IMR-90 (cell line): ENCODE data around the gene PCGF5. TPM values are rescaled to one million over a fixed set of nuclear protein-coding genes. Genes with fewer than 3 reads are reported as not detected.

Source experiments
- ATAC-seq: fragments of 200-7000 bp; cut with Tn5 transposase; 2 replicates; pipeline ENCODE4 v1.9.1; 2020; ENCODE audit warnings: low read depth, mild to moderate bottlenecking, moderate library complexity
- BruUV-seq: library from RNA; stranded (reverse); fragments of 400-500 nt; replicated peaks from 2 replicates; lab custom pipeline; 2021; lab: Mats Ljungman, UMichigan
- CTCF ChIA-PET: fragments of 300-600 bp; formaldehyde crosslinking; extraction: SDS; loops from one replicate; lab custom pipeline; 2021; ENCODE audit warnings: antibody characterized with exemption; lab: Yijun Ruan, JAX
- POLR2A ChIA-PET: fragments of 300-600 bp; sonication (Branson Sonifier 250); formaldehyde crosslinking; loops from one replicate; lab custom pipeline; 2022; ENCODE audit warnings: antibody characterized with exemption; ENCODE audit not compliant: unreplicated experiment; lab: Charles Lee
- DNase-seq: peaks from one replicate; pipeline ENCODE4 v3.0.0; 2013
- H2AFZ ChIP-seq: replicated peaks from 2 replicates; pipeline ENCODE3; 2013; ENCODE audit warnings: low read length, mild to moderate bottlenecking; ENCODE audit not compliant: poor library complexity
- H2AK5ac ChIP-seq: 2 replicates; pipeline ENCODE4 v1.6.1; 2013; ENCODE audit warnings: low read depth, low read length, inconsistent platforms
- H2AK9ac ChIP-seq: replicated peaks from 2 replicates; pipeline ENCODE3; 2013; ENCODE audit warnings: mild to moderate bottlenecking, low read depth, low read length, moderate library complexity; ENCODE audit not compliant: poor library complexity
- H2BK120ac ChIP-seq: 2 replicates; pipeline ENCODE4 v1.6.1; 2013; ENCODE audit warnings: low read depth, low read length, inconsistent platforms
- H2BK15ac ChIP-seq: 3 replicates; pipeline ENCODE4 v1.6.1; 2013; ENCODE audit warnings: low read depth, low read length, inconsistent platforms
- H2BK20ac ChIP-seq: 2 replicates; pipeline ENCODE4 v1.6.1; 2013; ENCODE audit warnings: low read depth, mild to moderate bottlenecking, inconsistent platforms, low read length, moderate library complexity
- H2BK5ac ChIP-seq: 2 replicates; pipeline ENCODE4 v1.6.1; 2013; ENCODE audit warnings: mild to moderate bottlenecking, low read depth, low read length, inconsistent platforms; ENCODE audit not compliant: poor library complexity, severe bottlenecking
- H3K14ac ChIP-seq: replicated peaks from 2 replicates; pipeline ENCODE4 v1.6.1; 2013; ENCODE audit warnings: low read depth, low read length, inconsistent platforms
- H3K18ac ChIP-seq: 2 replicates; pipeline ENCODE4 v1.6.1; 2013; ENCODE audit warnings: low read depth, low read length, control low read depth
- H3K23ac ChIP-seq: 2 replicates; pipeline ENCODE4 v1.6.1; 2013; ENCODE audit warnings: low read depth, low read length, inconsistent platforms
- H3K27ac ChIP-seq: 2 replicates; pipeline ENCODE4 v1.5.1; 2013; ENCODE audit warnings: mild to moderate bottlenecking, control low read depth, low read length; ENCODE audit not compliant: insufficient read depth
- H3K27me3 ChIP-seq: 2 replicates; pipeline ENCODE4 v1.6.1; 2013; ENCODE audit warnings: low read length; ENCODE audit not compliant: control insufficient read depth, insufficient read depth
- H3K36me3 ChIP-seq: 2 replicates; pipeline ENCODE4 v1.6.1; 2013; ENCODE audit warnings: low read length, mixed read lengths; ENCODE audit not compliant: control insufficient read depth, insufficient read depth
- H3K4ac ChIP-seq: 2 replicates; pipeline ENCODE4 v1.6.1; 2013; ENCODE audit warnings: low read depth, low read length, inconsistent platforms
- H3K4me1 ChIP-seq: 2 replicates; pipeline ENCODE4 v1.6.1; 2013; ENCODE audit warnings: low read length, mixed read lengths; ENCODE audit not compliant: control insufficient read depth, insufficient read depth
- H3K4me2 ChIP-seq: 2 replicates; pipeline ENCODE4 v1.6.1; 2013; ENCODE audit warnings: low read depth, mild to moderate bottlenecking, control low read depth, low read length, moderate library complexity
- H3K4me3 ChIP-seq: 2 replicates; pipeline ENCODE4 v1.5.1; 2013; ENCODE audit warnings: low read depth, mild to moderate bottlenecking, control low read depth, low read length, moderate library complexity; ENCODE audit not compliant: insufficient read depth
- H3K56ac ChIP-seq: 2 replicates; pipeline ENCODE4 v1.6.1; 2013; ENCODE audit warnings: low read length, inconsistent platforms; ENCODE audit not compliant: insufficient read depth; ENCODE audit errors: extremely low read depth
- H3K79me1 ChIP-seq, 2 experiments: 2 replicates each; pipeline ENCODE4 v1.6.1; 2013; ENCODE audit warnings: low read length in 2 of 2, inconsistent platforms in 1 of 2, low read depth in 1 of 2
- H3K9ac ChIP-seq: 2 replicates; pipeline ENCODE4 v1.6.1; 2013; ENCODE audit warnings: low read depth, low read length, control low read depth
- H3K9me1 ChIP-seq: 2 replicates; pipeline ENCODE4 v1.6.1; 2013; ENCODE audit warnings: low read length, inconsistent platforms; ENCODE audit not compliant: insufficient read depth
- H3K9me3 ChIP-seq: 2 replicates; pipeline ENCODE4 v1.6.1; 2013; ENCODE audit warnings: low read length; ENCODE audit not compliant: control insufficient read depth, insufficient read depth
- H4K20me1 ChIP-seq: 2 replicates; pipeline ENCODE4 v1.6.1; 2013; ENCODE audit warnings: low read length, inconsistent platforms; ENCODE audit not compliant: insufficient read depth
- H4K5ac ChIP-seq: 2 replicates; pipeline ENCODE4 v1.6.1; 2013; ENCODE audit warnings: mild to moderate bottlenecking, low read depth, low read length, control low read depth
- H4K8ac ChIP-seq, 2 experiments: 2 replicates each; pipeline ENCODE4 v1.6.1; 2013; ENCODE audit warnings: low read depth in 2 of 2, low read length in 2 of 2, control low read depth in 1 of 2, inconsistent platforms in 1 of 2
- H4K91ac ChIP-seq: 2 replicates; pipeline ENCODE4 v1.6.1; 2013; ENCODE audit warnings: low read depth, low read length, inconsistent platforms; ENCODE audit not compliant: insufficient read depth
- CEBPB ChIP-seq: IDR thresholded peaks from 2 replicates; pipeline ENCODE4 v1.6.1; 2012; ENCODE audit warnings: low read depth, low read length, improper control_type of control experiment
- POLR2A ChIP-seq: IDR thresholded peaks from 2 replicates; pipeline ENCODE4 v1.6.1; 2012; ENCODE audit warnings: mild to moderate bottlenecking, low read depth, low read length
- RAD21 ChIP-seq: IDR thresholded peaks from 2 replicates; pipeline ENCODE4 v1.6.1; 2012; ENCODE audit warnings: low read length, improper control_type of control experiment
- SMC3 ChIP-seq: fragments of 150-350 bp; IDR thresholded peaks from 2 replicates; pipeline ENCODE4 v1.6.1; 2016; ENCODE audit warnings: low read depth, mild to moderate bottlenecking, antibody characterized with exemption, low read length, moderate library complexity
- dilution Hi-C: fragments of 300-500 bp; cut with HindIII; formaldehyde crosslinking; loops from one replicate; pipeline ENCODE4 v1.14.3; 2018; ENCODE audit warnings: low sequenced_read_pairs; ENCODE audit not compliant: unreplicated experiment
- in situ Hi-C: fragments of 300-500 bp; cut with MboI; formaldehyde crosslinking; loops from 3 replicates; pipeline ENCODE4 v1.14.3; 2019; ENCODE audit warnings: low sequenced_read_pairs, inconsistent platforms, mixed read lengths
- intact Hi-C: fragments of 100-400 bp; cut with micrococcal nuclease; formaldehyde crosslinking; loops from 2 replicates; pipeline ENCODE4 v1.10.0; 2022
- polyA plus RNA-seq, 3 experiments: library from polyadenylated mRNA; depleted of rRNA; stranded (reverse); fragments of >200 nt; gene quantifications; 2 replicates each; pipeline ENCODE4 v1.2.3, GENCODE V29; 2012; ENCODE audit warnings: low replicate concordance in 1 of 3
- total RNA-seq: library from RNA; depleted of rRNA; stranded (reverse); fragments of >200 nt; gene quantifications from 2 replicates; pipeline ENCODE4 v1.2.3, GENCODE V29; 2012
- TF ChIP-seq, protein P1 (sequence below): conservative IDR thresholded peaks from 2 replicates; pipeline ENCODE4 v1.5.1; 2012; ENCODE audit warnings: mild to moderate bottlenecking, low read depth, low read length, improper control_type of control experiment

PCGF5 gene
- total and polyA plus RNA-seq, 2 of the 4 experiments (the other 2 are of a cell fraction): 9.0 to 18.1 TPM

DNA sequence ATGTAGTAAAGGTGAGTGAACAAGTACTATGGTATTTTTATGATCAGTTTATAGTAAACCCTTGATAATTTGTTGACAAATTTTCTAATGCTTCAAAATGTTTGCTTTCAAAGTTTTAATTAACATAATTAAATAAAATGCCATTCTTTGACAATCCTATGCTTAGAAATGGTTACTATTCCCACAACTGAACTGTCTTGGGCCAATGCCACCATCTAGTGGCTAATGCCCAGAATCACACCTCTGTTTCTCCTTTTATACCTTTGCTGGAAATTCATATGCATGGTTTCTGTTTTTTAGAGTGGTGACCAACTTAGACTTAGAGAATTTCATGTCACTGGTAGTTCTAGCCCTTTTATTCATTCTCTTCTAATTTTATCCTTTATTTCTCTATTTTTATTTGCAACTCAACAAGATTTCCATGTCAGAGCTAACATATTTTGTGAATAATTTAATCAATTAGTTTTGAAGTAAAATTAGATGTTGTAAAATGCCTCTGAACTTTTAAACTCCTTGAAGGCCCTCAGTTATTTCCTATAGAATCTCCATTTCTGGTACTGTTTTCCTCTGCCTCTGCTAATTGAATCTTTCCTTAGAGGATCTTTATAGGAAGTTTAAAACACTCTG, 31.1 kb downstream of the PCGF5 start:
- no peak overlapping the region for H2BK5ac ChIP-seq
- no peak overlapping the region for H2AK5ac ChIP-seq
- POLR2A ChIA-PET: no interaction called here
- no peak overlapping the region for H2AK9ac ChIP-seq
- no peak overlapping the region for H3K4ac ChIP-seq
- H2BK20ac ChIP-seq: no peak overlapping the region
- H2AFZ ChIP-seq: no peak overlapping the region
- H3K4me2 ChIP-seq: no peak overlapping the region
- no peak overlapping the region for H4K8ac ChIP-seq
- in situ Hi-C loops: no loop called here
- no peak overlapping the region for H2BK15ac ChIP-seq
- peaks cover 5% of the 10 kb centered on the region for H3K36me3 ChIP-seq
- ATAC-seq (peak; percentile 76), DNase-seq (peak; percentile 62)
- no peak overlapping the region for H4K5ac ChIP-seq
- H3K4me1 ChIP-seq: peaks cover 2% of the 10 kb centered on the region; the same call in 1 of the 2 replicates
- H3K27ac ChIP-seq: no peak overlapping the region
- TF ChIP-seq POLR2A (peak; percentile 38; the same call in 1 of the 2 replicates), RAD21 (peak; percentile 96), SMC3 (peak; percentile 97), CEBPB (no peak)
- TF ChIP-seq, protein P1, sequence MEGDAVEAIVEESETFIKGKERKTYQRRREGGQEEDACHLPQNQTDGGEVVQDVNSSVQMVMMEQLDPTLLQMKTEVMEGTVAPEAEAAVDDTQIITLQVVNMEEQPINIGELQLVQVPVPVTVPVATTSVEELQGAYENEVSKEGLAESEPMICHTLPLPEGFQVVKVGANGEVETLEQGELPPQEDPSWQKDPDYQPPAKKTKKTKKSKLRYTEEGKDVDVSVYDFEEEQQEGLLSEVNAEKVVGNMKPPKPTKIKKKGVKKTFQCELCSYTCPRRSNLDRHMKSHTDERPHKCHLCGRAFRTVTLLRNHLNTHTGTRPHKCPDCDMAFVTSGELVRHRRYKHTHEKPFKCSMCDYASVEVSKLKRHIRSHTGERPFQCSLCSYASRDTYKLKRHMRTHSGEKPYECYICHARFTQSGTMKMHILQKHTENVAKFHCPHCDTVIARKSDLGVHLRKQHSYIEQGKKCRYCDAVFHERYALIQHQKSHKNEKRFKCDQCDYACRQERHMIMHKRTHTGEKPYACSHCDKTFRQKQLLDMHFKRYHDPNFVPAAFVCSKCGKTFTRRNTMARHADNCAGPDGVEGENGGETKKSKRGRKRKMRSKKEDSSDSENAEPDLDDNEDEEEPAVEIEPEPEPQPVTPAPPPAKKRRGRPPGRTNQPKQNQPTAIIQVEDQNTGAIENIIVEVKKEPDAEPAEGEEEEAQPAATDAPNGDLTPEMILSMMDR: peak; percentile 96
- BruUV-seq: no TSS peak
- no peak overlapping the region for H2BK120ac ChIP-seq
- no peak overlapping the region for H3K23ac ChIP-seq
- no peaks in the 10 kb centered on the region for H3K27me3 ChIP-seq
- no peak overlapping the region for H3K18ac ChIP-seq
- H4K91ac ChIP-seq: no peak overlapping the region
- dilution Hi-C loops: loop anchor here (25.0 kb wide), 1 partner anchor 364 kb away; no protein-coding TSS in a partner anchor
- no peak overlapping the region for H3K9ac ChIP-seq
- no peaks in the 10 kb centered on the region for H4K20me1 ChIP-seq
- H3K4me3 ChIP-seq: no peak overlapping the region
- H3K9me1 ChIP-seq: peaks cover 5% of the 10 kb centered on the region; the same call in 1 of the 2 replicates
- intact Hi-C loops: loop anchor here (1.0 to 5.0 kb wide), 6 partner anchors 89 to 371 kb away; no protein-coding TSS in a partner anchor
- CTCF ChIA-PET: interaction anchor here (0.6 to 3.3 kb wide), 17 partner anchors 12 to 371 kb away, joined by 3 to 12 read pairs (median 4); no protein-coding TSS in a partner anchor
- peaks cover 4% of the 10 kb centered on the region for H3K9me3 ChIP-seq
- H3K79me1 ChIP-seq: peaks cover 0 to 5% of the 10 kb centered on the region in 2 experiments; a peak in 2 of 4 replicates
- no peak overlapping the region for H3K14ac ChIP-seq
- H3K56ac ChIP-seq: no peak overlapping the region
